GM23338 (cell line): Measurements from ENCODE around the gene CPB2. TPM values are rescaled to one million over a fixed set of nuclear protein-coding genes. Genes with fewer than 3 reads are reported as not detected.

Source experiments
- ATAC-seq: fragments of 200-7000 bp; cut with Tn5 transposase; 3 replicates; pipeline ENCODE4 v1.9.1; 2020
- DNase-seq: peaks from one replicate; pipeline ENCODE4 v3.0.0-alpha.2; 2015; ENCODE audit warnings: low spot score
- H2AFZ ChIP-seq: fragments of 200-600 bp; sonication (generic); 2 replicates; pipeline ENCODE4 v1.8.0; 2016; ENCODE audit warnings: antibody characterized with exemption, mild to moderate bottlenecking, moderate library complexity
- H3F3A ChIP-seq: fragments of 200-600 bp; sonication (generic); replicated peaks from 2 replicates; pipeline ENCODE4 v1.8.0; 2017; ENCODE audit warnings: antibody characterized with exemption, mixed run types, low read depth
- H3K27ac ChIP-seq: fragments of 200-600 bp; sonication (generic); 2 replicates; pipeline ENCODE4 v1.6.1; 2016; ENCODE audit warnings: low read depth
- H3K27me3 ChIP-seq: fragments of 200-600 bp; sonication (generic); 2 replicates; pipeline ENCODE4 v1.8.0; 2016; ENCODE audit warnings: mild to moderate bottlenecking, mixed run types, moderate library complexity; ENCODE audit not compliant: insufficient read depth
- H3K36me3 ChIP-seq: fragments of 200-600 bp; sonication (generic); 2 replicates; pipeline ENCODE4 v1.8.0; 2016; ENCODE audit warnings: mild to moderate bottlenecking; ENCODE audit not compliant: insufficient read depth
- H3K4me1 ChIP-seq: fragments of 200-600 bp; sonication (generic); 2 replicates; pipeline ENCODE4 v1.8.0; 2016; ENCODE audit warnings: mild to moderate bottlenecking, moderate library complexity; ENCODE audit not compliant: insufficient read depth
- H3K4me2 ChIP-seq: fragments of 200-600 bp; sonication (generic); 2 replicates; pipeline ENCODE4 v1.7.1; 2017; ENCODE audit warnings: mixed run types
- H3K4me3 ChIP-seq: fragments of 200-600 bp; sonication (generic); 2 replicates; pipeline ENCODE4 v1.6.1; 2016; ENCODE audit warnings: mixed run types
- H3K79me2 ChIP-seq: fragments of 200-600 bp; sonication (generic); replicated peaks from 2 replicates; pipeline ENCODE4 v1.8.0; 2017; ENCODE audit warnings: mild to moderate bottlenecking; ENCODE audit not compliant: insufficient read depth
- H3K9me2 ChIP-seq: fragments of 200-600 bp; sonication (generic); 2 replicates; pipeline ENCODE4 v1.8.0; 2017; ENCODE audit not compliant: insufficient read depth
- H4K20me1 ChIP-seq: fragments of 200-600 bp; sonication (generic); replicated peaks from 2 replicates; pipeline ENCODE4 v1.8.0; 2017; ENCODE audit warnings: mild to moderate bottlenecking; ENCODE audit not compliant: insufficient read depth
- H3K27ac Mint-ChIP-seq: 2 replicates; pipeline ENCODE4 v1.8.0; 2020; ENCODE audit warnings: inconsistent platforms, mild to moderate bottlenecking, moderate library complexity, mixed read lengths
- H3K27me3 Mint-ChIP-seq: 3 replicates; pipeline ENCODE4 v1.8.0; 2022; ENCODE audit warnings: low read depth, mild to moderate bottlenecking, moderate library complexity, mixed read lengths, inconsistent platforms; ENCODE audit not compliant: insufficient read depth, poor library complexity
- H3K36me3 Mint-ChIP-seq: 3 replicates; pipeline ENCODE4 v1.8.0; 2021; ENCODE audit warnings: low read depth, mild to moderate bottlenecking, inconsistent platforms, moderate library complexity, mixed read lengths
- H3K4me1 Mint-ChIP-seq: 3 replicates; pipeline ENCODE4 v1.8.0; 2020; ENCODE audit warnings: mild to moderate bottlenecking, inconsistent platforms, mixed read lengths
- H3K4me3 Mint-ChIP-seq: 3 replicates; pipeline ENCODE4 v1.8.0; 2021; ENCODE audit warnings: moderate library complexity, mild to moderate bottlenecking, inconsistent platforms, mixed read lengths
- H3K9me3 Mint-ChIP-seq: 3 replicates; pipeline ENCODE4 v1.8.0; 2020; ENCODE audit warnings: moderate library complexity, mild to moderate bottlenecking, inconsistent platforms, mixed read lengths
- CREB1 ChIP-seq: fragments of 250-450 bp; sonication (Bioruptor Pico); IDR thresholded peaks from 2 replicates; pipeline ENCODE4 v1.5.0; 2020; ENCODE audit warnings: low read depth, mild to moderate bottlenecking, moderate library complexity
- CTCF ChIP-seq, 2 experiments: fragments of 200-600 bp in 1 of 2; sonication (generic) in 1 of 2; conservative IDR thresholded peaks; 2 replicates each; pipeline versions ENCODE4 v1.5.1 to v1.6.1; 2016 to 2017; ENCODE audit warnings: antibody characterized with exemption in 2 of 2, low read depth in 2 of 2, mild to moderate bottlenecking in 2 of 2, moderate library complexity in 1 of 2
- ETS1 ChIP-seq: IDR thresholded peaks from 2 replicates; pipeline ENCODE4 v1.6.1; 2016; ENCODE audit warnings: antibody characterized with exemption
- EZH2 ChIP-seq: fragments of 200-600 bp; sonication (generic); IDR thresholded peaks from one replicate; pipeline ENCODE4 v1.8.0; 2017; ENCODE audit warnings: antibody characterized with exemption, mild to moderate bottlenecking, low read depth; ENCODE audit not compliant: unreplicated experiment
- EZH2phosphoT487 ChIP-seq: fragments of 200-600 bp; sonication (generic); IDR thresholded peaks from one replicate; pipeline ENCODE4 v1.8.1; 2018; ENCODE audit warnings: antibody characterized with exemption; ENCODE audit not compliant: unreplicated experiment
- JUNB ChIP-seq: IDR thresholded peaks from one replicate; pipeline ENCODE4 v1.6.1; 2016; ENCODE audit warnings: antibody characterized with exemption; ENCODE audit not compliant: unreplicated experiment
- NANOG ChIP-seq: IDR thresholded peaks from 2 replicates; pipeline ENCODE4 v1.6.1; 2016; ENCODE audit warnings: antibody characterized with exemption, borderline replicate concordance
- POLR2AphosphoS5 ChIP-seq: IDR thresholded peaks from 2 replicates; pipeline ENCODE4 v1.6.1; 2016; ENCODE audit warnings: antibody characterized with exemption, low read depth
- REST ChIP-seq: IDR thresholded peaks from one replicate; pipeline ENCODE4 v1.6.1; 2018; ENCODE audit warnings: antibody characterized with exemption; ENCODE audit not compliant: unreplicated experiment
- STAT1 ChIP-seq: IDR thresholded peaks from one replicate; pipeline ENCODE4 v1.6.1; 2016; ENCODE audit warnings: antibody characterized with exemption; ENCODE audit not compliant: unreplicated experiment
- ZNF114 ChIP-seq: fragments of 250-450 bp; sonication (Bioruptor Pico); IDR thresholded peaks from 2 replicates; pipeline ENCODE4 v1.5.0; 2020; ENCODE audit warnings: mild to moderate bottlenecking, moderate library complexity
- ZNF331 ChIP-seq: fragments of 250-450 bp; sonication (Bioruptor Pico); IDR thresholded peaks from 2 replicates; pipeline ENCODE4 v1.5.0; 2020; ENCODE audit warnings: low read depth, mild to moderate bottlenecking, moderate library complexity
- ZNF462 ChIP-seq: fragments of 250-450 bp; sonication (Bioruptor Pico); IDR thresholded peaks from 2 replicates; pipeline ENCODE4 v1.5.0; 2020; ENCODE audit warnings: mild to moderate bottlenecking, moderate library complexity
- polyA plus RNA-seq: library from polyadenylated mRNA; unstranded; fragments of >200 nt; fragmentation: Nextera tagmentation; extraction: Ambion mirVana; gene quantifications from 2 replicates; pipeline ENCODE4 v1.2.1, GENCODE V29; 2016
- total RNA-seq: library from RNA; depleted of rRNA; stranded (reverse); fragments of >200 nt; shearing (Covaris generic); gene quantifications from 2 replicates; pipeline ENCODE4 v1.2.3, GENCODE V29; 2014

Gene CPB2
- total and polyA plus RNA-seq, 2 experiments from 2014 or later, result 0.47 TPM; not detected in 1

GRCh38 chr13:46038296-46038695 is 66.5 kb downstream of the CPB2 start:
- Histone ChIP-seq H3K9me2 (no peaks in the 10 kb centered on the region), H2AFZ (no peak overlapping the region), H3K4me3 (no peak overlapping the region), H3F3A (no peaks in the 10 kb centered on the region), H4K20me1 (peaks cover 24% of the 10 kb centered on the region), H3K4me1 (no peaks in the 10 kb centered on the region), H3K79me2 (peaks cover 71% of the 10 kb centered on the region), H3K27me3 (no peaks in the 10 kb centered on the region), H3K27ac (no peak overlapping the region), H3K36me3 (no peaks in the 10 kb centered on the region; the same call in 1 of the 2 replicates), H3K4me2 (no peak overlapping the region)
- TF ChIP-seq ZNF114 (no peak), POLR2AphosphoS5 (no peak), EZH2 (no peak), STAT1 (no peak), EZH2phosphoT487 (no peak), NANOG (no peak), REST (no peak), CTCF (conservative IDR thresholded peaks at IDR 0.05; ENCODE audit: low read depth in 2 of 2) (no peak), ZNF462 (CRISPR knock-in tag) (no peak), ETS1 (no peak), ZNF331 (CRISPR knock-in tag) (no peak), JUNB (no peak), CREB1 (CRISPR knock-in tag) (no peak)
- no peak for ATAC-seq
- peaks cover 33% of the 10 kb centered on the region; the same call in 2 of the 3 replicates for H3K36me3 Mint-ChIP-seq
- no peaks in the 10 kb centered on the region for H3K27me3 Mint-ChIP-seq
- no peaks in the 10 kb centered on the region for H3K9me3 Mint-ChIP-seq
- no peaks in the 10 kb centered on the region for H3K4me1 Mint-ChIP-seq
- H3K27ac Mint-ChIP-seq, result no peak overlapping the region
- no peak overlapping the region for H3K4me3 Mint-ChIP-seq
- no peak for DNase-seq
